Activated CD4-positive, alpha-beta T cell treated with anti-CD3 and anti-CD28 coated beads, Interleukin-10, Interleukin-2, amounts not matched to agents 100 ng/mL and 50 ng/mL, durations not matched to agents 16 hours and 8 hours (primary cell): ENCODE results near the gene BMF.

ENCODE experiments used
- DNase-seq: peaks from one replicate; pipeline ENCODE4 v3.0.0-alpha.2; 2020

The BMF gene

GRCh38 chr15:40045572-40046217 is 63.0 kb downstream of the BMF start:
- no peak for DNase-seq

GRCh38 chr15:40044717-40045571 is 63.7 kb downstream of the BMF start:
- peak; percentile 92 for DNase-seq

DNA sequence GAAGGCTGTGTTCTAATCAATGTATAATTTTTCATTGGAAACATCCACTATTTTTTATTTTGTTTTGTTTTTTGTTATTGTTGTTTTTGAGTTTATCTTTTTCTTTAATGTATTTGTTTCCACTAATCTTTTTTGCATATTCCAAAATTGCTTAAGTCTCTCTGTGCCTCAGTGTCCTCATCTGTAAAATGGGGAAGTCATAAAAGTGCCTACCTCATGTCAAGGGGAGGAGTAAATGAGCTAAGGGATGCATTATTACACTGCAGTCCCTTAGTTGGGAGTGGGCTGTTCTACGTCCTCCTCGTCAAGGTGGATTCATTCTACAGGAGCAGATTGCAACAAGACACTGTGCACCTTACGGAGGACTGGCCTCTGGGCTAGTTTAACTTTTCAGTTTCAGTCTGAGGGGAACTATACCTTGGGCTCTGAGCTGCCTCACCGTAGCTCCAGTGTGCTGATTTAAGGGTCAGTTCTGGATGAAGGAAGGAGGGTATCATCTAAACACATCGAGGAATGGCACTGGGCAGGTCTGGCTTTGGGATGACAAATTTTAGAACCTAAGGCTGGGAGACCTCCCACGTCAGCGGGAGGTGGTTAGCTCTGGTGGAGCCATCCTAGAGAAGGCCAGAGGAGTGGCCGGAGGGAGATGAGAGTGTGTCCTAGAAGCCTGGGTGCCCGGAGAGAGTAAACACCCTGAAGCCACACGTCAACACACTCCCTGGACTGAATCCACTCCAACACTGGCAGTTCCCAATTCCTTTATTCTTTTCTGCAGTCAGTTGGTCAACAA is 64.6 kb downstream of the BMF start:
- DNase-seq = no peak

DNA sequence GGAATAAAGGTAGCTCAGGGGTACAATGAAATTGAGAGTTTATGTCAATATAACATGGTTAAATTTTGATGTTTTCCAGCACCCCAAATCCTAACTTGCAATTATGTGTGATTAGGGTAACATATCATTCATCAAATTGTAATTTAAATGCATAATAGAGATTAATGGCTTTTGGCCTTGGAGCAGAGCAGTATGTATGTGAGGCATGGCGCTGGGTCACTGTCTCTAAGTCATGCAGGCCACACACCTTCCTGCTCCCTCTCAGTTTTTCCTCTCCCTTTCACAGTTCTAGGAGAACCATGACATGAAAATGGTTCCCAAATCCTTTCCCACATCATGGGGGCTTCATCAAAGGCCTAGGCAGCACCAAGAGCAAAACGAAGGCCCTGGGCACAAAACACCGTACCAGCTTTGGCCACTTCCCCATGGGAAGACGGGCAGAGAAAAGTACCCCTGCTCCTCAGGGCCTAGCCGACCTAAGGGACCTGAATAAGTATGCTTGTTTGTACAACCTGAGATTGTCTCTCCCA is 65.8 kb downstream of the BMF start:
- DNase-seq = no peak

- no peak for DNase-seq
Observed at GRCh38 chr15:40040770-40041169, 67.9 kb downstream of the BMF start.

DNA sequence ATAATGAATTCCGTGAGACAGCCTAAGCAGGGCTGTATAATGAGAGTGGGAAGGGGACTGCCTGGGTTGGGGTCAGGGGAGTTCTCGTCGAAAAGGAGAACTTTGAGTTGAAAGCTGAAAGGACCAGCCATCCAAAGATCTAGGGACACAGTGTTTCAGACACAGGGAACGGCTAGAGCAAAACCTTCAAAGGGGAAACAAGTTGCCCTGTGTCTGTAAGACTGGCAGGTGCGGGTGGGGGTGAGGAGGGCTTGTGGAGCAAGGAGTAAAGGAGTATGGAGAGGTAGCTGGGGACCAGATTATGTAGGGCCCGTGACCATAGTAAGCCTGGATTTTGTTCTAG is 68.4 kb downstream of the BMF start:
- no peak for DNase-seq

- DNase-seq = peak; percentile 96
Observed at GRCh38 chr15:40038638-40039543, 69.8 kb downstream of the BMF start, which contains the start of gene SRP14. Gene SRP14, minus strand, starts transcription at chr15:40039181. Its CDS starts 65 bp downstream, at chr15:40039116.

GRCh38 chr15:40038275-40038637 is 70.4 kb downstream of the BMF start:
- DNase-seq = no peak
